Measurements from ENCODE around the gene MDK.

Gene MDK

GRCh38 chr11:46381819-46382645 is 563 bp downstream of the MDK start:
- no peak for TF ChIP-seq SIN3A (IDR thresholded peaks at IDR 0.05; ENCODE audit: borderline replicate concordance, insufficient read depth, low read length)
- TF ChIP-seq POLR2AphosphoS5 (IDR thresholded peaks at IDR 0.05; ENCODE audit: low read depth, low read length) = no peak
- TF ChIP-seq FOXP2 (optimal IDR thresholded peaks at IDR 0.05; ENCODE audit: borderline replicate concordance, extremely low read depth, extremely low read length, insufficient read depth) = no peak
- no peak for TF ChIP-seq TAF1 (IDR thresholded peaks at IDR 0.05; ENCODE audit: borderline replicate concordance, insufficient read depth, low read length)
- no peak for TF ChIP-seq REST (IDR thresholded peaks at IDR 0.05; ENCODE audit: insufficient read depth in 1 of 2, low read depth in 2 of 2, low read length in 2 of 2)

GRCh38 chr11:46382646-46383403 is 1.4 kb downstream of the MDK start:
- TF ChIP-seq FOXP2 (optimal IDR thresholded peaks at IDR 0.05; ENCODE audit: borderline replicate concordance, extremely low read depth, extremely low read length, insufficient read depth) (no peak), TAF1 (IDR thresholded peaks at IDR 0.05; ENCODE audit: borderline replicate concordance, insufficient read depth, low read length) (no peak), POLR2AphosphoS5 (IDR thresholded peaks at IDR 0.05; ENCODE audit: low read depth, low read length) (no peak), SIN3A (IDR thresholded peaks at IDR 0.05; ENCODE audit: borderline replicate concordance, insufficient read depth, low read length) (no peak), REST (IDR thresholded peaks at IDR 0.05; ENCODE audit: insufficient read depth in 1 of 2, low read depth in 2 of 2, low read length in 2 of 2) (no peak)

GRCh38 chr11:46383404-46383758 is 1.9 kb downstream of the MDK start:
- TF ChIP-seq FOXP2 (optimal IDR thresholded peaks at IDR 0.05; ENCODE audit: borderline replicate concordance, extremely low read depth, extremely low read length, insufficient read depth) (no peak), REST (IDR thresholded peaks at IDR 0.05; ENCODE audit: insufficient read depth in 1 of 2, low read depth in 2 of 2, low read length in 2 of 2) (no peak), TAF1 (IDR thresholded peaks at IDR 0.05; ENCODE audit: borderline replicate concordance, insufficient read depth, low read length) (no peak), SIN3A (IDR thresholded peaks at IDR 0.05; ENCODE audit: borderline replicate concordance, insufficient read depth, low read length) (no peak), POLR2AphosphoS5 (IDR thresholded peaks at IDR 0.05; ENCODE audit: low read depth, low read length) (no peak)

- peak; percentile 39; the same call in 1 of the 2 replicates for TF ChIP-seq POLR2AphosphoS5 (IDR thresholded peaks at IDR 0.05; ENCODE audit: low read depth, low read length)
- TF ChIP-seq FOXP2 (optimal IDR thresholded peaks at IDR 0.05; ENCODE audit: borderline replicate concordance, extremely low read depth, extremely low read length, insufficient read depth) = no peak
Measured at GRCh38 chr11:46383974-46384701, 2.7 kb downstream of the MDK start.

Data from PFSK-1 (cell line).